GM12878 (cell line): ENCODE data around the gene PRR7. TPM values are rescaled to one million over a fixed set of nuclear protein-coding genes. Genes with fewer than 3 reads are reported as not detected.

ENCODE experiments used
- ATAC-seq: fragments of 200-7000 bp; cut with Tn5 transposase; 3 replicates; pipeline ENCODE4 v1.9.1; 2020; ENCODE audit warnings: mild to moderate bottlenecking, moderate library complexity
- BruUV-seq: library from RNA; stranded (reverse); fragments of 400-500 nt; replicated peaks from 2 replicates; lab custom pipeline; 2021; lab: Mats Ljungman, UMichigan
- CTCF ChIA-PET: fragments of 300-600 bp; sonication (Branson Sonifier 250); formaldehyde crosslinking; extraction: SDS; loops from one replicate; lab custom pipeline; 2021; ENCODE audit warnings: inconsistent platforms; lab: Yijun Ruan, JAX
- POLR2A ChIA-PET: fragments of 350-600 bp; formaldehyde crosslinking; extraction: SDS; loops from one replicate; lab custom pipeline; 2021; ENCODE audit warnings: inconsistent platforms; lab: Charles Lee
- RAD21 ChIA-PET: fragments of 300-600 bp; sonication (Branson Sonifier 250); formaldehyde crosslinking; loops from one replicate; lab custom pipeline; 2023; ENCODE audit warnings: antibody characterized with exemption; ENCODE audit not compliant: unreplicated experiment; lab: Charles Lee
- SMC1A ChIA-PET: fragments of 300-600 bp; sonication (Branson Sonifier 250); formaldehyde crosslinking; loops from one replicate; lab custom pipeline; 2023; ENCODE audit not compliant: unreplicated experiment, uncharacterized antibody; lab: Charles Lee
- DNase-seq: peaks from one replicate; pipeline ENCODE4 v3.0.0-alpha.2; 2011; ENCODE audit warnings: low read depth, low spot score
- FAIRE-seq: peaks from 3 replicates; lab custom pipeline; 2011; peaks lifted over from hg19 to GRCh38; lab: Jason Lieb, UNC
- H2AFZ ChIP-seq: 2 replicates; pipeline ENCODE4 v1.6.0; 2011; ENCODE audit warnings: low read depth, low read length, control low read depth; ENCODE audit not compliant: control insufficient read depth
- H3K27ac ChIP-seq: 2 replicates; pipeline ENCODE4 v1.5.1; 2011; ENCODE audit warnings: control low read depth; ENCODE audit not compliant: control insufficient read depth, insufficient read depth
- H3K27me3 ChIP-seq, 2 experiments: replicated peaks in 1 of 2; 2 replicates each; pipeline versions ENCODE4 v1.6.0 to v1.6.1; 2011; ENCODE audit warnings: low read length in 1 of 2; ENCODE audit not compliant: control insufficient read depth in 2 of 2, insufficient read depth in 2 of 2
- H3K36me3 ChIP-seq, 2 experiments: 2 replicates each; pipeline ENCODE4 v1.5.1; 2011; ENCODE audit warnings: low read length in 1 of 2; ENCODE audit not compliant: control insufficient read depth in 2 of 2, insufficient read depth in 2 of 2
- H3K4me1 ChIP-seq: 2 replicates; pipeline ENCODE4 v1.6.1; 2011; ENCODE audit warnings: mild to moderate bottlenecking, low read length, moderate library complexity, mixed read lengths; ENCODE audit not compliant: control insufficient read depth, insufficient read depth
- H3K4me2 ChIP-seq: 2 replicates; pipeline ENCODE4 v1.6.0; 2011; ENCODE audit warnings: control low read depth; ENCODE audit not compliant: control insufficient read depth, insufficient read depth
- H3K4me3 ChIP-seq: fragments of 200-600 bp; sonication (generic); 2 replicates; pipeline ENCODE4 v1.5.1; 2016
- H3K79me2 ChIP-seq: 2 replicates; pipeline ENCODE4 v1.6.0; 2011; ENCODE audit warnings: low read length; ENCODE audit not compliant: control insufficient read depth, insufficient read depth
- H3K9ac ChIP-seq: 2 replicates; pipeline ENCODE4 v1.8.0; 2011; ENCODE audit warnings: low read length, control low read depth, mixed read lengths; ENCODE audit not compliant: control insufficient read depth, insufficient read depth
- H3K9me3 ChIP-seq: replicated peaks from 3 replicates; pipeline ENCODE4 v1.5.1; 2011; ENCODE audit warnings: mild to moderate bottlenecking, low read length; ENCODE audit not compliant: control insufficient read depth, insufficient read depth
- H4K20me1 ChIP-seq: 2 replicates; pipeline ENCODE4 v1.6.0; 2011; ENCODE audit not compliant: control insufficient read depth, insufficient read depth
- CHD2 ChIP-seq: IDR thresholded peaks from 2 replicates; pipeline ENCODE4 v1.6.1; 2011; ENCODE audit warnings: low read depth, low read length, improper control_type of control experiment, borderline replicate concordance
- CHD4 ChIP-seq: fragments of 200-600 bp; sonication (generic); IDR thresholded peaks from 2 replicates; pipeline ENCODE4 v1.6.1; 2016; ENCODE audit warnings: mild to moderate bottlenecking
- EP300 ChIP-seq, 2 experiments: fragments of 150-350 bp in 1 of 2; IDR thresholded peaks; 2 replicates each; pipeline ENCODE4 v1.6.1; 2011 to 2012; ENCODE audit warnings: low read depth in 2 of 2, low read length in 2 of 2, borderline replicate concordance in 1 of 2, improper control_type of control experiment in 1 of 2, inconsistent platforms in 1 of 2; ENCODE audit not compliant: control insufficient read depth in 1 of 2
- ETV6 ChIP-seq, 2 experiments: fragments of 450-650 bp in 1 of 2; IDR thresholded peaks in 1 of 2; conservative IDR thresholded peaks in 1 of 2; 2 replicates each; pipeline ENCODE4 v1.6.1; 2014; ENCODE audit warnings: antibody characterized with exemption in 1 of 2, borderline replicate concordance in 1 of 2, low read depth in 1 of 2, mild to moderate bottlenecking in 1 of 2, moderate library complexity in 1 of 2
- FOS ChIP-seq: IDR thresholded peaks from 3 replicates; pipeline ENCODE4 v1.6.1; 2011; ENCODE audit warnings: borderline replicate concordance; ENCODE audit not compliant: insufficient read length; ENCODE audit errors: extremely low read depth
- HDAC6 ChIP-seq: fragments of 200-600 bp; sonication (generic); IDR thresholded peaks from one replicate; pipeline ENCODE4 v1.8.0; 2017; ENCODE audit warnings: antibody characterized with exemption; ENCODE audit not compliant: unreplicated experiment
- JUNB ChIP-seq: IDR thresholded peaks from 2 replicates; pipeline ENCODE4 v1.6.1; 2016; ENCODE audit warnings: antibody characterized with exemption, mild to moderate bottlenecking
- KAT2A ChIP-seq: conservative IDR thresholded peaks from 2 replicates; pipeline ENCODE4 v1.6.1; 2011; ENCODE audit warnings: low read depth, low read length; ENCODE audit not compliant: control insufficient read depth
- MEF2B ChIP-seq: fragments of 450-650 bp; IDR thresholded peaks from 2 replicates; pipeline ENCODE4 v1.6.1; 2018; ENCODE audit warnings: mild to moderate bottlenecking, moderate library complexity; ENCODE audit not compliant: partially characterized antibody, poor library complexity, severe bottlenecking
- NFYB ChIP-seq: IDR thresholded peaks from 2 replicates; pipeline ENCODE4 v1.6.1; 2011; ENCODE audit warnings: low read depth, mild to moderate bottlenecking, low read length, improper control_type of control experiment, moderate library complexity; ENCODE audit not compliant: insufficient read depth
- PAX8 ChIP-seq: fragments of 450-650 bp; IDR thresholded peaks from 2 replicates; pipeline ENCODE4 v1.6.1; 2017; ENCODE audit warnings: mild to moderate bottlenecking, moderate library complexity
- SPI1 ChIP-seq: IDR thresholded peaks from 2 replicates; pipeline ENCODE4 v1.6.1; 2011; ENCODE audit warnings: low read depth, mild to moderate bottlenecking, low read length, moderate library complexity, borderline replicate concordance; ENCODE audit not compliant: insufficient read depth
- ZBTB4 ChIP-seq: fragments of 450-650 bp; formaldehyde crosslinking; IDR thresholded peaks from 2 replicates; pipeline ENCODE4 v1.4.0; 2022; ENCODE audit warnings: mild to moderate bottlenecking, moderate library complexity
- WGBS: methylation state at CpG from one replicate; pipeline ENCODE4 v1.1.6; 2016; ENCODE audit warnings: low lambda C conversion rate; ENCODE audit not compliant: insufficient replicate concordance, insufficient coverage; ENCODE audit errors: missing lambda C conversion rate; 5-methylcytosine and 5-hydroxymethylcytosine counted together
- in situ Hi-C: fragments of 300-500 bp; cut with MboI; formaldehyde crosslinking; loops from 9 replicates; pipeline ENCODE4 v1.14.3; 2018; ENCODE audit warnings: mixed read lengths
- intact Hi-C: fragments of 100-400 bp; cut with micrococcal nuclease; formaldehyde crosslinking; loops from one replicate; pipeline ENCODE4 v1.14.2; 2022; ENCODE audit not compliant: unreplicated experiment
- polyA plus RNA-seq, 11 experiments: library from polyadenylated mRNA; depleted of rRNA in 4 of 11; unstranded in 6 of 11; stranded (reverse) in 5 of 11; fragments of >200 nt; fragmentation: Nextera tagmentation in 4 of 11; fragmentation: Illumina TruSeq in 1 of 11; extraction: Ambion mirVana in 4 of 11; extraction: Trizol in 1 of 11; gene quantifications; 1 replicate in 1 of 11; 2 replicates in 10 of 11; pipeline versions ENCODE4 v1.2.1 to v1.2.3, GENCODE V29; 2011 to 2016; ENCODE audit warnings: inconsistent platforms in 2 of 11, missing spikeins in 2 of 11, low read depth in 1 of 11
- total RNA-seq, 4 experiments: library from RNA; depleted of rRNA in 3 of 4; stranded (reverse); fragments of >200 nt in 3 of 4; fragmentation: Illumina TruSeq in 1 of 4; extraction: Trizol in 1 of 4; gene quantifications; 2 replicates each; pipeline versions ENCODE4 v1.2.1 to v1.2.3, GENCODE V29; 2013 to 2021

The PRR7 gene
- total and polyA plus RNA-seq, 10 of the 15 experiments (the other 5 are each of a cell fraction or from before 2014, with no cell fraction given) = 0.09 to 18.8 (median 4.6) TPM; not detected in 2

GRCh38 chr5:177423671-177424070 is 22.9 kb upstream of the PRR7 start:
- H3K27ac ChIP-seq = no peak overlapping the region
- no peaks in the 10 kb centered on the region for H4K20me1 ChIP-seq
- DNase-seq (no peak), ATAC-seq (no peak), FAIRE-seq (no peak)
- ChIA-PET CTCF (interaction anchor here (0.8 to 13.2 kb wide), 5 partner anchors 9 to 34 kb away, joined by 3 to 188 read pairs (median 15); partner anchors contain the start of gene PFN3), POLR2A (interaction anchor here (9.4 to 13.4 kb wide), 3 partner anchors 9 to 26 kb away, joined by 107 to 358 read pairs (median 174); partner anchors contain the start of genes F12, PFN3 and PRR7), RAD21 (interaction anchor here (0.9 to 11.0 kb wide), 3 partner anchors 11 to 78 kb away, joined by 3 to 288 read pairs (median 4); partner anchors contain the start of gene PRR7), SMC1A (interaction anchor here (0.6 to 7.5 kb wide), 4 partner anchors 10 to 33 kb away, joined by 3 to 64 read pairs (median 24); partner anchors contain the start of gene PFN3)
- H3K4me3 ChIP-seq = no peak overlapping the region
- peaks cover 21% of the 10 kb centered on the region for H3K79me2 ChIP-seq
- intact Hi-C loops = no loop called here
- peaks cover 15% of the 10 kb centered on the region for H3K4me1 ChIP-seq
- H3K27me3 ChIP-seq = no peaks in the 10 kb centered on the region
- no peak overlapping the region for H3K4me2 ChIP-seq
- no peaks in the 10 kb centered on the region for H3K36me3 ChIP-seq
- no peaks in the 10 kb centered on the region for H3K9me3 ChIP-seq
- no peak overlapping the region for H2AFZ ChIP-seq
- in situ Hi-C loops = no loop called here
- TF ChIP-seq JUNB (no peak), CHD2 (no peak), NFYB (no peak), EP300 (IDR thresholded peaks at IDR 0.05; ENCODE audit: borderline replicate concordance in 1 of 2, control insufficient read depth in 1 of 2, low read depth in 2 of 2, low read length in 2 of 2) (no peak), PAX8 (no peak), FOS (no peak), CHD4 (no peak), HDAC6 (no peak), MEF2B (no peak), SPI1 (no peak), ETV6 (conservative IDR thresholded peaks at IDR 0.05 in 1 of 2, IDR thresholded peaks at IDR 0.05 in 1 of 2; ENCODE audit: borderline replicate concordance in 1 of 2, low read depth in 1 of 2) (no peak), KAT2A (no peak), ZBTB4 (CRISPR knock-in tag) (no peak)
- no peak overlapping the region for H3K9ac ChIP-seq
- BruUV-seq = no TSS peak
- WGBS = 36% methylated on average over 2 of the region's 2 CpGs
